Colon (tissue), 2 donors: Measurements from ENCODE around the gene MEGF6.
"Not testable (repeated sequence)": the region's sequence is repeated elsewhere in the genome, so short reads cannot be mapped to it uniquely, and the experiment has no call there.

ENCODE experiments used
- FAIRE-seq: peaks from 2 replicates; lab custom pipeline; 2012; peaks lifted over from hg19 to GRCh38; lab: Jason Lieb, UNC
- donor health status: control.
- donor health status: control.

Gene MEGF6

GRCh38 chr1:3590951-3591865 lies 20.1 kb downstream of the MEGF6 start:
- no peak for FAIRE-seq

DNA sequence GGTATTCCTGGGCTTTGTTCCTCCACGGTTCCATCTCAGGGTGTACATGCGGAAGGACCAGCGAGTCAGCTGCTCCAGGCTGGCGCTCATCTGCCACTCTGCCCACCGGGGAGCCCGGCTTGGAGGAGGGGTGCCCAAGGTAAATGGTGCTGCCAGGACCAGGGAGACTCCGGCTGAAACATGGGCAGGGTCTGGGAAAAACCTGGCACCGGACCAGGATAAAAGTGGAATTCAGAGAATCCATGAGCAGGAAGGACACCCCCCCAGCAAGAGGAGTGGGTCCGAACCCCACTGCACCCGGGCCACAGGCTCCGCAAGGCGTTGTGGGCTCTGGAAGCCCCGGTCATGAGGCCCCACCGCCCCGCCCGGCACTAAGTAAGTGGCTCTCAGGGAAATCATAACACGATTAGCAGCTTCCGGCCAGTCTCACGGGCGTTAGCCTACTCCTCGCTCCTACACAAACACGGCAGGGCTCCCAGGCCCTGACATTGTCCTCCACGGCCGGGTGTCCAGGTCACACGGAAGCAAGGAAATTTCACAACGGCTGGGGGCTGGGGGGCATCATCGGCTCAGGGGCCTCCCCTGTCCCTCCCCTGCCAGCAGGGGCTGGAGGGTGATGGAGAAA lies 21.1 kb downstream of the MEGF6 start:
- no peak for FAIRE-seq

- FAIRE-seq: no peak
These were observed 22.9 kb downstream of the MEGF6 start for GRCh38 chr1:3588395-3588794.

DNA sequence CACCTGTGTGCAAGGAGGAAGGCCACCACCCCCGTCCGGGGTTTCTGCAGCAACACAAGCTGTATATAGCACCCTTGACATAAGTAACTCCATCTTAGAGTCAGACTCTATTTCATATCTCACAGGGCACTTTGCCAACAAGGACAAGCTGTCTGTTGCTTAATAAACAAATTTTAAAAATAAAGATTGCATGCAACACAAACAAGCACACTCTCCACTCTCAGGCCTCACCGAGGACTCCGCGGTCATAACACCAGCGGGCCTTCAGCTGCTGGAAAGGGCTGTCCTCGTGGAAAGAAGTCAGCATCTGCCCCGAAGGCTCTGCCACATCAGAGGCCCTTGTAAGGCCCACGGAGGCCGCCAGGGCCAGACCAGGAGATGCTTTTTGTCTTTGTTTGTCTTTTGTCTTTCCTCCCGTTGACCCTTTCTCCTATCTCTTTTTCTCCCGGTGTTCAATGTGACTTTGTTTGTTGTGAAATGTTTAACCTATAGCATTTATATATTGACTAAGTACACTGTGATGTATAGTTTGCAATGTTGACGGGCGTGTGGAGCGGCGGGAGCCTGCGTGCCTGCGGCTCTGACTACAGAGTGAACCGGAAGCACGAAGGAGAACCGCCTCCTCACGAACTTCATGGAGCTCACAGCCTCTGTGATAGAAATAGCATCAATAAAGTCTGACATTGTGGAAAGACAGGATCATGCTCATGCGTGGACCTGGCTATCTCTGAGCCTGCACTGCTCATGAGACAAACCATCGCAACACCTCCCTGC lies 24.1 kb downstream of the MEGF6 start:
- FAIRE-seq: no peak

- no peak for FAIRE-seq
These were observed 25.3 kb downstream of the MEGF6 start for GRCh38 chr1:3585940-3586568.

GRCh38 chr1:3585353-3585868 lies 25.9 kb downstream of the MEGF6 start:
- FAIRE-seq: not testable (repeated sequence)

DNA sequence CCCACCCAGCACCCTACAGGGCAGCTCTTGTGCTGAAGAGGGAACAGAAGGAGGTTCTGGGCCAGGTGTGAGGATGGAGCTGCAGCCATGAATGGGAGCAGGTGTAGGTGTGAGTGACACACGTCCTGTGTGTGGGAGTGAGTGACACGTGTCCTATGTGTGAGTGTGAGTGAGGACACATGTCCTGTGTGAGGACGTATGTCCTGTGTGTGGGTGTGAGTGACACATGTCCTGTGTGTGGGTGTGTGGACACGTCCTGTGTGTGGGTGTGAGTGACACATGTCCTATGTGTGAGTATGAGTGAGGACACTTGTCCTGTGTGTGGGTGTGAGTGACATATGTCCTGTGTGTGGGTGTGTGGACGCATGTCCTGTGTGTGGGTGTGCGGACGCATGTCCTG lies 26.4 kb downstream of the MEGF6 start:
- no peak for FAIRE-seq

DNA sequence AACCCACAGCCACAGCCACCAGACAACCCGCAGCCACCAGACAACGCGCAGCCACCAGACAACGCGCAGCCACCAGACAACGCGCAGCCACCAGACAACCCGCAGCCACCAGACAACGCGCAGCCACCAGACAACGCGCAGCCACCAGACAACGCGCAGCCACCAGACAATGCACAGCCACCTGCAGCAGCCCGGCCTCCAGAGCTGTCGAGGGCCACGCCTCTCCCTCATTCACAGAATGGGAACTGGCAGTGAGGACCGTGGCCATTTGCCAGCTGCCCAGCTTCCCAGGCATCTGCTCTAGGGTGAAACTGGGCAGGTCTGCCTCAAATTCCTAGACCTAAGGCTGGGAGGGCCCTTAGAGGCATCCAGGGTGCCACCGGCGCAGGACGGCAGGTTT lies 27.6 kb downstream of the MEGF6 start:
- not testable (repeated sequence) for FAIRE-seq

DNA sequence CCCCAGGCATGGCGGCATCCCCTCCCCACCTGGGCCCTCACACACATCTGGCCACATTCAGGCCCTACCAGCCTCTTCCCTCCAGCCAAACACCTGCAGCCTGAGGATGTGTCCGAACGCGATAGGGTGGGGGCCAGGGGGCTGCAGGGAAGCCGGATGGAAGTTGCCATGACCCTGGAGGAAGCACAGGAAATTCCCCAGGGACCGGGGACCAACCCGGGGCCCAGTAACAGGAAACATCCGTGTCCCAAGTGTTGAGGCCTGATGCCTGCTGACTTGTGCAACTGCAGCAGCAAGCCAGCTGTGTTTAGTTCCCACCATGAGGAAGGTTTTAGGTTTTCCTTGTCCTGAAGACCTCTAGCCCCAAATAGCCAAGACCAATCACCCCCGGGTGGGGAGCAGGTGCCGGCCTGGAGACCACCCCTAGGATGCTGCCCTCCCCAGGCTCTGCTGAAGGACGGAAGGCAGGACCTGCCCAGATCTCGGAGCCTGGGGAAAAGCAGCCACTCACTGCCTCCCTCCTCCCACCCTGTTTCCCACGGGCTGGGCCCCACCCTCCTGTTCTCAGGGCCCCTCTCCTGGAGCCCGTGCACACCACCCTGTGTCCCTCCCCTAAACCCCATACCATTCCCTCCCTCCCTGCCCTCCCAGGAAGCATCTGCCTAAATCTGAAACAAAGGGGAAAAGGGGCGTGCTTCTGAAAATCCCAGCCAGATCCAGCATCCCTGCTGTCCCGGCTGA lies 29.8 kb downstream of the MEGF6 start:
- FAIRE-seq: no peak

DNA sequence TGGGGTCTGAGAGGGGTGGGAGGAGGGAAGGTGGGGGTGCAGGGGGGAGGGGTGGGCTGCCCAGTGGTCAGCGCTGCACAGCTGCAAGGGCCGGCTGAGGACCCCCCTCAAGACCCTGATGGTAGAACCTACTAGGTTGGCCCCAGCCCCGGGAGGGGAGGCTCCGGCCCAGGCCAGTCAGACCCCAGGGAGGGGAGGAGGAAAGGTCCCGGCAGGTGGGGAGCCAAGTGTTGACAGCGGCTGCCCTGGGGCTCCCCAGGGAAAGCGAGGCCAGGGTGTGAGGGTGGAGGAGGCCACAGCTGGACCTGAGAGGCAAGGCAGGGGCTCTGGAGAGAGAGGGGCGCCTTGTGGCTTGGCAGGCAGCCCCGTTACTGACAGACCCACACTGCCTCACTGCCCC lies 31.1 kb downstream of the MEGF6 start:
- FAIRE-seq: no peak

GRCh38 chr1:3579626-3580025 lies 31.7 kb downstream of the MEGF6 start:
- FAIRE-seq: no peak

- no peak for FAIRE-seq
These were observed 32.4 kb downstream of the MEGF6 start for GRCh38 chr1:3578906-3579305.

DNA sequence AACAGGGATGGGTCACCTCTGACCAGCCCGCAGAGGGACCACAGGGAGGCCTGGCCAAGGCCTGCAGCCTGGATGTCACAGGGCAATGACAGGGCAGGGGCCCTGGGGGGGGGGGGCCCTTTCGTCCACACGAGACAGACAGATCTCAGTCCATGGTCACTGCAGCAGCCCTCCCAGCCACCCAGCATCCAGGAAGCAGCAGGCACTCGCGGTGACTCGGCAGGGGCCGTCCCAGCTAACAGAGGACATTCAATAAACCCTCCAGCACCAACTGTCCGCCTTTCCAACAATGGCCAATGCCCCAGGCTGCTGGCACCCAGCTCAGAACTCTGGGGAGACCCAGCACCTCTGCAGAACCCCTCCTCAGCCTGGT lies 32.9 kb downstream of the MEGF6 start:
- FAIRE-seq: no peak

GRCh38 chr1:3577711-3578432 lies 33.4 kb downstream of the MEGF6 start:
- no peak for FAIRE-seq

DNA sequence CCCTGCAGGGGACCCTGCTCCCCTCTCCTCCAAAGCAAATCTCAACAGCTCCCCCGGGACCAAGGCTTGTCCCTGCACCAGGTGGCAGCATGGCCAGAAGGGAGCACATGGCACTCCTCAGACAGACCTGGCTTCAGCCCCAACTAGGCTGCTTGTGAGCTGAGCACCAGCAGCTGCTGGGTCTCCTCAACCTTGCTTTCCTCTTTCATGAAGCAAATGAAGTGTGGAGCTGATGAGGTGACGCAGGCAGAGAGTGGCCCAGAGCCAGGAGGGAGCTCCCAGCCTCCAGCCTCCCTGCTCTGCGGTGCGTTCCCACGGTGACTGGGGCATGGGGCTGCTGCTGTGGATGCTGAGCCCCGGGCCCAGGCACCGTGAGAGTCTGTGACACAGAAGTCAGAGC lies 34.0 kb downstream of the MEGF6 start:
- FAIRE-seq: no peak

DNA sequence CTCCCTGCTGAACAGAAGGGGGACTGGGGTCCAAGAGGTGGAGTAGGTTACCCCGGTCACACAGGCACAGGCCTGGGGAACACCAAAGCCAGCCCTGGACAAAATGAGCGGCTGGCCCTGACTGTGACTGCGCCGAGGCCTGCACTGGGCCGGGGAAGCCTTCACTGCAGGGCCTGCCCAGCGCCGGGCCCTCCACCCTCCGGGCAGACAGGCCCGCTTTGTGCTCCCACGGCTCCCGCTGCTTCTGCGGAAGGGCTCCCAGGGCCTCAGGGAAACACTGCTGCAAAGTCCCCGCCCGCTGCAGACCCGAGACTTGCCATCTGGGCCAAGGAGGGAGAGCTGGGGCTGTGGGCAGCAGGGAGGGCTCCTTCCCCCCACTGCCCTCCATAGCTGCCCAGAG lies 35.3 kb downstream of the MEGF6 start:
- no peak for FAIRE-seq

DNA sequence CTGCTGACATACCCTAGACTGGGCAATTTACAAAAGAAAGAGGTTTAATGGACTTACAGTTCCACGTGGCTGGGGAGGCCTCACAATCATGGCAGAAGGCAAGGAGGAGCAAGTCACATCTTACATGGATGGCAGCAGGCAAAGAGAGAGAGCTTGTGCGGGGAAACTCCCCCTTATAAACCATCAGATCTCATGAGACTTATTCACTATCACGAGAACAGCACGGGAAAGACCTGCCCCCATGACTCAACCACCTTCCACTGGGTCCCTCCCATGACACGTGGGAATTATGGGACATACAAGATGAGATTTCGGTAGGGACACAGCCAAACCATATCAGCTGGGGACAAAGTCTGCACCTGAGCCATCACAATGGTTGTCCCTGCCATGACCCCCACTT lies 35.8 kb downstream of the MEGF6 start:
- not testable (repeated sequence) for FAIRE-seq

DNA sequence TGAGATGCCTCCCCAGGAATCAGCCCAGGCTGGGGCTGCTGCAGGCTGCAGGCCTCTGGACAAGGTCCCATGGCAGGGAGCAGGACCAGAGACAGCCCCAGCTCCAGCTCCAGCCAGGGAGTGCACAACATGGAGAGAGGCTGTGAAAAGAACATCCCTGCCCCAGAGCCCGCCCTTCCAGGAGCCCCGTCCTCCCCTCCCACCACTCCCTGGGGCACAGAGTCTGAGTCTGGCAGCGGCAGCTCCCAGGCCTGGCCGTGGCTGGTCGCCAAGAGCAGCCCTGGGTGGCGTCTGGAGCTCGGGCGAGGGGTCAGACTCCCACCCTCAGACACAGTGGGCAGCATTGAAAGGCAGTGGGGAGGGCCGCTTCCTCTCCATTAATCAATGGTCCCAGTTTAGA lies 37.8 kb downstream of the MEGF6 start:
- FAIRE-seq: no peak

- FAIRE-seq: not testable (repeated sequence)
These were observed 38.7 kb downstream of the MEGF6 start for GRCh38 chr1:3572638-3573037.

DNA sequence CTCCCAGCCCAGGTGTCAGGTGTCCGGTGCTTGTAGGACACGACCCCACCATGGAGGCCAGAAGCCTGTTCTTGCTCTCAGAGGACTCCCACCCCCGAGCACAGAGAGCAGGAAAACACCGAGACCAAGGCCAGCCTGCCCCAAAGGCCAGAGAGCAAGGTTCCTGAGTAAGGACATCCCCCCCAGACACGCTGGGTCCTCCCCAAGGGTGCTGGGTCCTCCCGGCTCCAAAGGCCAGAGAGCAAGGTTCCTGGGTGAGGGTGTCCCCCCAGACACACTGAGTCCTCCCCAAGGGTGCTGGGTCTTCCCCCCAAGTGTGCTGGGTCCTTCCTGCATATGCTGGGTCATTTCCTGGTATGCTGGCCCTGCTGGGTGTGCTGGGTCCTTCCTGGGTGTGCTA lies 40.0 kb downstream of the MEGF6 start:
- FAIRE-seq: no peak
